Neural cell (in vitro differentiated cells): ENCODE measurements around the gene SAT1. TPM values are rescaled to one million over a fixed set of nuclear protein-coding genes. Genes with fewer than 3 reads are reported as not detected.

Experiments
- H2AFZ ChIP-seq: fragments of 200-600, 300-800 bp; sonication (generic), shearing (Covaris generic); 2 replicates; pipeline ENCODE4 v1.6.0; 2014; ENCODE audit warnings: low read depth, mild to moderate bottlenecking, antibody characterized with exemption, low read length, moderate library complexity
- H3F3A ChIP-seq: fragments of 200-600 bp; shearing (Covaris generic); 2 replicates; pipeline ENCODE4 v1.6.1; 2016; ENCODE audit warnings: mild to moderate bottlenecking, moderate library complexity, mixed read lengths, antibody characterized with exemption, low read length; ENCODE audit not compliant: insufficient read depth, poor library complexity, severe bottlenecking
- H3K27ac ChIP-seq: fragments of 200-600, 300-800 bp; sonication (generic), shearing (Covaris generic); 2 replicates; pipeline ENCODE4 v1.5.1; 2014; ENCODE audit warnings: mild to moderate bottlenecking, low read length, moderate library complexity
- H3K27me3 ChIP-seq: fragments of 300-800, 200-600 bp; sonication (generic), shearing (Covaris generic); 2 replicates; pipeline ENCODE4 v1.6.0; 2014; ENCODE audit warnings: mild to moderate bottlenecking, low read depth, low read length, moderate library complexity; ENCODE audit not compliant: insufficient read depth
- H3K36me3 ChIP-seq: fragments of 300-800, 200-600 bp; sonication (generic), shearing (Covaris generic); 2 replicates; pipeline ENCODE4 v1.5.1; 2014; ENCODE audit warnings: mild to moderate bottlenecking, antibody characterized with exemption, low read length, moderate library complexity; ENCODE audit not compliant: insufficient read depth
- H3K4me2 ChIP-seq: fragments of 300-800, 200-600 bp; sonication (generic), shearing (Covaris generic); 2 replicates; pipeline ENCODE4 v1.6.0; 2014; ENCODE audit warnings: mild to moderate bottlenecking, low read length
- H3K4me3 ChIP-seq: fragments of 300-800, 200-600 bp; sonication (generic), shearing (Covaris generic); 2 replicates; pipeline ENCODE4 v1.5.1; 2014; ENCODE audit warnings: mild to moderate bottlenecking, low read length, moderate library complexity
- H3K79me2 ChIP-seq: fragments of 200-600 bp; shearing (Covaris generic); replicated peaks from 2 replicates; pipeline ENCODE4 v1.6.0; 2014; ENCODE audit warnings: mild to moderate bottlenecking, low read length, moderate library complexity; ENCODE audit not compliant: insufficient read depth
- H3K9ac ChIP-seq: fragments of 300-800, 200-600 bp; sonication (generic), shearing (Covaris generic); 2 replicates; pipeline ENCODE4 v1.6.1; 2016; ENCODE audit warnings: mild to moderate bottlenecking, low read length, mixed read lengths
- H3K9me2 ChIP-seq: fragments of 200-600 bp; shearing (Covaris generic); 2 replicates; pipeline ENCODE4 v1.6.1; 2016; ENCODE audit warnings: mild to moderate bottlenecking, low read length, mixed read lengths; ENCODE audit not compliant: insufficient read depth
- H3K9me3 ChIP-seq: fragments of 200-600, 300-800 bp; sonication (generic), shearing (Covaris generic); 2 replicates; pipeline ENCODE4 v1.6.1; 2016; ENCODE audit warnings: mild to moderate bottlenecking, mixed run types, low read length, moderate library complexity, mixed read lengths
- H4K20me1 ChIP-seq: fragments of 200-600 bp; shearing (Covaris generic); 2 replicates; pipeline ENCODE4 v1.6.1; 2016; ENCODE audit warnings: mild to moderate bottlenecking, mixed run types; ENCODE audit not compliant: insufficient read depth
- EP300 ChIP-seq: fragments of 450-650 bp; conservative IDR thresholded peaks from 2 replicates; pipeline ENCODE4 v1.6.1; 2014; ENCODE audit warnings: antibody characterized with exemption, mild to moderate bottlenecking, moderate library complexity; ENCODE audit not compliant: poor library complexity, severe bottlenecking
- EZH2 ChIP-seq: fragments of 200-600, 300-800 bp; shearing (Covaris generic), sonication (generic); IDR thresholded peaks from 2 replicates; pipeline ENCODE4 v1.6.1; 2014; ENCODE audit warnings: antibody characterized with exemption, low read length, borderline replicate concordance, mild to moderate bottlenecking; ENCODE audit not compliant: insufficient read depth, poor library complexity, severe bottlenecking
- MXI1 ChIP-seq: fragments of 450-650 bp; conservative IDR thresholded peaks from 2 replicates; pipeline ENCODE4 v1.6.1; 2014; ENCODE audit warnings: antibody characterized with exemption, mild to moderate bottlenecking; ENCODE audit not compliant: poor library complexity, severe bottlenecking
- POLR2AphosphoS5 ChIP-seq: IDR thresholded peaks from 2 replicates; pipeline ENCODE4 v1.6.1; 2012
- RAD21 ChIP-seq: fragments of 450-650 bp; conservative IDR thresholded peaks from 2 replicates; pipeline ENCODE4 v1.6.1; 2014; ENCODE audit warnings: antibody characterized with exemption, mild to moderate bottlenecking, moderate library complexity
- SMC3 ChIP-seq: fragments of 450-650 bp; conservative IDR thresholded peaks from 2 replicates; pipeline ENCODE4 v1.6.1; 2014; ENCODE audit warnings: antibody characterized with exemption, mild to moderate bottlenecking, moderate library complexity; ENCODE audit not compliant: poor library complexity
- TAF1 ChIP-seq: IDR thresholded peaks from 2 replicates; pipeline ENCODE4 v1.6.1; 2012; ENCODE audit warnings: low read depth
- polyA plus RNA-seq: library from polyadenylated mRNA; depleted of rRNA; stranded (reverse); fragments of >200 nt; gene quantifications from 2 replicates; pipeline ENCODE4 v1.2.3, GENCODE V29; 2014
- TF ChIP-seq, protein P1 (sequence below): IDR thresholded peaks from 2 replicates; pipeline ENCODE4 v1.6.1; 2012; ENCODE audit warnings: borderline replicate concordance
- TF ChIP-seq, protein P2 (sequence below): fragments of 450-650 bp; IDR thresholded peaks from 2 replicates; pipeline ENCODE4 v1.5.1; 2014; ENCODE audit warnings: antibody characterized with exemption, mild to moderate bottlenecking, moderate library complexity; ENCODE audit not compliant: poor library complexity, severe bottlenecking

Gene SAT1
- polyA plus RNA-seq, 1 donor from 2014 or later = 95.2 TPM

DNA sequence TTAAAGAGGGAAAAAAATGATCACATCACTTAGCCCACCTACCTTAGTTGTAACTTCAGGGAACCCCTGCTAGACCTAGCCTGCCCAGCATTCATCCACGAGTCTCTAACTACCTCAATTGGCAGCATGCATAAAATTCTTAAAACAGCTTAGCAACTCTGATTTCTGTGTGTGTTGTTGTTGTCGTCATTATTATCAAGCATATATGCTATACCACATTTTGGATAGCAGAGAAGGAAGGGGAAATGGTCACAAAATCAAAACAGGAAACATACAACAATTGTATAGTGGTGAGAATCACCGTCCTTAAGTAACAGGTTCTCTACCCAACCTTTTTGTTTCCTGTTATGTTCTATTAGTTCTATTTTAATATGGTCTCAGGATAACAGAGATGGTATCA is 37.2 kb upstream of the SAT1 start:
- H3K36me3 ChIP-seq = no peaks in the 10 kb centered on the region
- H3K9ac ChIP-seq = no peak overlapping the region
- H3K27ac ChIP-seq = no peak overlapping the region
- peaks cover 4% of the 10 kb centered on the region for H3K27me3 ChIP-seq
- H3K4me3 ChIP-seq = no peak overlapping the region
- H3K79me2 ChIP-seq = no peaks in the 10 kb centered on the region
- H3K9me3 ChIP-seq = no peaks in the 10 kb centered on the region
- no peak overlapping the region for H2AFZ ChIP-seq
- TF ChIP-seq, protein P1, sequence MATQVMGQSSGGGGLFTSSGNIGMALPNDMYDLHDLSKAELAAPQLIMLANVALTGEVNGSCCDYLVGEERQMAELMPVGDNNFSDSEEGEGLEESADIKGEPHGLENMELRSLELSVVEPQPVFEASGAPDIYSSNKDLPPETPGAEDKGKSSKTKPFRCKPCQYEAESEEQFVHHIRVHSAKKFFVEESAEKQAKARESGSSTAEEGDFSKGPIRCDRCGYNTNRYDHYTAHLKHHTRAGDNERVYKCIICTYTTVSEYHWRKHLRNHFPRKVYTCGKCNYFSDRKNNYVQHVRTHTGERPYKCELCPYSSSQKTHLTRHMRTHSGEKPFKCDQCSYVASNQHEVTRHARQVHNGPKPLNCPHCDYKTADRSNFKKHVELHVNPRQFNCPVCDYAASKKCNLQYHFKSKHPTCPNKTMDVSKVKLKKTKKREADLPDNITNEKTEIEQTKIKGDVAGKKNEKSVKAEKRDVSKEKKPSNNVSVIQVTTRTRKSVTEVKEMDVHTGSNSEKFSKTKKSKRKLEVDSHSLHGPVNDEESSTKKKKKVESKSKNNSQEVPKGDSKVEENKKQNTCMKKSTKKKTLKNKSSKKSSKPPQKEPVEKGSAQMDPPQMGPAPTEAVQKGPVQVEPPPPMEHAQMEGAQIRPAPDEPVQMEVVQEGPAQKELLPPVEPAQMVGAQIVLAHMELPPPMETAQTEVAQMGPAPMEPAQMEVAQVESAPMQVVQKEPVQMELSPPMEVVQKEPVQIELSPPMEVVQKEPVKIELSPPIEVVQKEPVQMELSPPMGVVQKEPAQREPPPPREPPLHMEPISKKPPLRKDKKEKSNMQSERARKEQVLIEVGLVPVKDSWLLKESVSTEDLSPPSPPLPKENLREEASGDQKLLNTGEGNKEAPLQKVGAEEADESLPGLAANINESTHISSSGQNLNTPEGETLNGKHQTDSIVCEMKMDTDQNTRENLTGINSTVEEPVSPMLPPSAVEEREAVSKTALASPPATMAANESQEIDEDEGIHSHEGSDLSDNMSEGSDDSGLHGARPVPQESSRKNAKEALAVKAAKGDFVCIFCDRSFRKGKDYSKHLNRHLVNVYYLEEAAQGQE = no peak
- TF ChIP-seq RAD21 (no peak), SMC3 (no peak), EZH2 (no peak), EP300 (no peak), POLR2AphosphoS5 (no peak), TAF1 (no peak), MXI1 (no peak)
- TF ChIP-seq, protein P2, sequence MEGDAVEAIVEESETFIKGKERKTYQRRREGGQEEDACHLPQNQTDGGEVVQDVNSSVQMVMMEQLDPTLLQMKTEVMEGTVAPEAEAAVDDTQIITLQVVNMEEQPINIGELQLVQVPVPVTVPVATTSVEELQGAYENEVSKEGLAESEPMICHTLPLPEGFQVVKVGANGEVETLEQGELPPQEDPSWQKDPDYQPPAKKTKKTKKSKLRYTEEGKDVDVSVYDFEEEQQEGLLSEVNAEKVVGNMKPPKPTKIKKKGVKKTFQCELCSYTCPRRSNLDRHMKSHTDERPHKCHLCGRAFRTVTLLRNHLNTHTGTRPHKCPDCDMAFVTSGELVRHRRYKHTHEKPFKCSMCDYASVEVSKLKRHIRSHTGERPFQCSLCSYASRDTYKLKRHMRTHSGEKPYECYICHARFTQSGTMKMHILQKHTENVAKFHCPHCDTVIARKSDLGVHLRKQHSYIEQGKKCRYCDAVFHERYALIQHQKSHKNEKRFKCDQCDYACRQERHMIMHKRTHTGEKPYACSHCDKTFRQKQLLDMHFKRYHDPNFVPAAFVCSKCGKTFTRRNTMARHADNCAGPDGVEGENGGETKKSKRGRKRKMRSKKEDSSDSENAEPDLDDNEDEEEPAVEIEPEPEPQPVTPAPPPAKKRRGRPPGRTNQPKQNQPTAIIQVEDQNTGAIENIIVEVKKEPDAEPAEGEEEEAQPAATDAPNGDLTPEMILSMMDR = no peak
- no peak overlapping the region for H3K4me2 ChIP-seq
- no peaks in the 10 kb centered on the region for H3F3A ChIP-seq
- H3K9me2 ChIP-seq = no peaks in the 10 kb centered on the region
- H4K20me1 ChIP-seq = no peaks in the 10 kb centered on the region

DNA sequence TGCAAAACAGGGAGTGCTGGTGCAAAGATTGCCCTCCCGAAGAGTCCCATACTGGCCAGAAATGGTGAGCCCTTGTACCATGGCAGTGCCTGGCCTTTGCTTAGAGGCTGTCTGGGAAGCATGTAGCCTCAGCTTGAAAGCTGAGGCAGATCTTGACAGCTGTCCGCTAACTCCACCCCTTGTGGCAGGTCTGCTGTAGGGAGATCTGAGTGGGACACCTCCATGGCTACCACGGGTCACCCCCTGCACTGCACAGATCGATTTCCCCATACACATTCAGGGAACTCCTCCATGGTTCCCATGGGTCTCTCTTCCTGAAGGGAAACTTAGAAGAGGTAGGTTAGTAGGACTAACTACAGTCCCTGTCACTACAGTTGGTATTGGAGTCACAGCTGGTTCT is 33.8 kb upstream of the SAT1 start:
- Histone ChIP-seq H3K36me3 (no peaks in the 10 kb centered on the region), H2AFZ (no peak overlapping the region), H3K79me2 (no peaks in the 10 kb centered on the region), H4K20me1 (no peaks in the 10 kb centered on the region), H3K27me3 (no peaks in the 10 kb centered on the region), H3K4me2 (no peak overlapping the region), H3K9me2 (no peaks in the 10 kb centered on the region), H3K4me3 (no peak overlapping the region), H3K9ac (no peak overlapping the region), H3K9me3 (no peaks in the 10 kb centered on the region), H3F3A (no peaks in the 10 kb centered on the region), H3K27ac (no peak overlapping the region)
- TF ChIP-seq, protein P2 = no peak
- TF ChIP-seq SMC3 = no peak
- TF ChIP-seq EP300 = no peak
- TF ChIP-seq, protein P1 = no peak
- TF ChIP-seq MXI1 = no peak
- no peak for TF ChIP-seq TAF1
- no peak for TF ChIP-seq RAD21
- TF ChIP-seq EZH2 = no peak
- no peak for TF ChIP-seq POLR2AphosphoS5
